Endothelial cell of umbilical vein (primary cell): ENCODE measurements around the gene ATAD1. TPM values are rescaled to one million over a fixed set of nuclear protein-coding genes. Genes with fewer than 3 reads are reported as not detected.

Source experiments
- BruUV-seq: library from RNA; stranded (reverse); fragments of 400-500 nt; replicated peaks from 2 replicates; lab custom pipeline; 2021; lab: Mats Ljungman, UMichigan
- CTCF ChIA-PET: fragments of 300-600, 350-600 bp; sonication (Branson Sonifier 250); formaldehyde crosslinking; loops from one replicate; lab custom pipeline; 2021; ENCODE audit warnings: antibody characterized with exemption, inconsistent platforms; lab: Charles Lee
- POLR2A ChIA-PET: fragments of 300-600, 350-600 bp; sonication (Branson Sonifier 250); formaldehyde crosslinking; loops from one replicate; lab custom pipeline; 2021; ENCODE audit warnings: antibody characterized with exemption, inconsistent platforms; lab: Charles Lee
- DNase-seq: peaks from one replicate; pipeline ENCODE4 v3.0.0-alpha.2; 2011; ENCODE audit warnings: low read depth, low spot score
- FAIRE-seq: peaks from 2 replicates; lab custom pipeline; 2011; peaks lifted over from hg19 to GRCh38; lab: Jason Lieb, UNC
- H2AFZ ChIP-seq: 2 replicates; pipeline ENCODE4 v1.6.0; 2012; ENCODE audit warnings: low read depth, low read length, control low read depth, inconsistent platforms
- H3K27ac ChIP-seq: 2 replicates; pipeline ENCODE4 v1.5.1; 2011; ENCODE audit warnings: low read depth, mild to moderate bottlenecking, control low read depth, low read length, moderate library complexity; ENCODE audit not compliant: insufficient read depth
- H3K27me3 ChIP-seq, 2 experiments: 2 replicates each; pipeline versions ENCODE4 v1.6.0 to v1.6.1; 2011; ENCODE audit warnings: low read length in 2 of 2, mixed read lengths in 1 of 2; ENCODE audit not compliant: control insufficient read depth in 2 of 2, insufficient read depth in 2 of 2
- H3K36me3 ChIP-seq, 2 experiments: 2 replicates in 1 of 2; 3 replicates in 1 of 2; pipeline ENCODE4 v1.5.1; 2011; ENCODE audit warnings: low read length in 2 of 2, mild to moderate bottlenecking in 1 of 2, moderate library complexity in 1 of 2; ENCODE audit not compliant: control insufficient read depth in 2 of 2, insufficient read depth in 2 of 2; ENCODE audit errors: extremely low read depth in 1 of 2
- H3K4me1 ChIP-seq: 3 replicates; pipeline ENCODE4 v1.5.1; 2011; ENCODE audit warnings: mild to moderate bottlenecking, low read length; ENCODE audit not compliant: control insufficient read depth, insufficient read depth; ENCODE audit errors: extremely low read depth
- H3K4me2 ChIP-seq: 2 replicates; pipeline ENCODE4 v1.6.1; 2011; ENCODE audit warnings: low read length, control low read depth, mixed read lengths; ENCODE audit not compliant: insufficient read depth
- H3K4me3 ChIP-seq, 3 experiments: fragments of 200-600 bp in 1 of 3; sonication (generic), shearing (Covaris generic) in 1 of 3; replicated peaks in 1 of 3; 2 replicates each; pipeline ENCODE4 v1.5.1; 2011 to 2016; ENCODE audit warnings: control low read depth in 3 of 3, low read length in 3 of 3, mild to moderate bottlenecking in 2 of 3, inconsistent platforms in 1 of 3, low read depth in 1 of 3, moderate library complexity in 1 of 3; ENCODE audit not compliant: insufficient read depth in 1 of 3
- H3K79me2 ChIP-seq: 2 replicates; pipeline ENCODE4 v1.6.0; 2012; ENCODE audit warnings: low read length, inconsistent platforms; ENCODE audit not compliant: control insufficient read depth, insufficient read depth
- H3K9ac ChIP-seq: replicated peaks from 2 replicates; pipeline ENCODE3; 2011; ENCODE audit warnings: low read length, control low read depth; ENCODE audit not compliant: insufficient read depth; ENCODE audit errors: extremely low read depth
- H3K9me1 ChIP-seq: replicated peaks from 3 replicates; pipeline ENCODE4 v1.6.0; 2011; ENCODE audit warnings: mild to moderate bottlenecking, low read length; ENCODE audit not compliant: control insufficient read depth, insufficient read depth; ENCODE audit errors: extremely low read depth
- H3K9me3 ChIP-seq: replicated peaks from 2 replicates; pipeline ENCODE4 v1.5.1; 2012; ENCODE audit warnings: low read length, inconsistent platforms; ENCODE audit not compliant: control insufficient read depth, insufficient read depth
- H4K20me1 ChIP-seq: replicated peaks from 2 replicates; pipeline ENCODE3; 2011; ENCODE audit warnings: mild to moderate bottlenecking, low read length; ENCODE audit not compliant: control insufficient read depth, insufficient read depth; ENCODE audit errors: extremely low read depth
- CTCF ChIP-seq, 2 donors: IDR thresholded peaks; 1 replicate in 1 of 2; 2 replicates in 1 of 2; pipeline ENCODE4 v1.5.1; 2011; ENCODE audit warnings: low read length in 2 of 2, mild to moderate bottlenecking in 2 of 2, moderate library complexity in 2 of 2, control low read depth in 1 of 2, inconsistent platforms in 1 of 2, low read depth in 1 of 2; ENCODE audit not compliant: insufficient read depth in 1 of 2; ENCODE audit errors: extremely low read depth in 1 of 2
- FOS ChIP-seq: IDR thresholded peaks from 2 replicates; pipeline ENCODE4 v1.6.1; 2011; ENCODE audit warnings: mild to moderate bottlenecking, low read length, moderate library complexity, borderline replicate concordance; ENCODE audit not compliant: insufficient read depth
- GATA2 ChIP-seq: IDR thresholded peaks from 2 replicates; pipeline ENCODE4 v1.7.0; 2011; ENCODE audit warnings: low read depth, mild to moderate bottlenecking, moderate library complexity, mixed read lengths, low read length; ENCODE audit not compliant: insufficient read length, insufficient read depth
- JUN ChIP-seq: IDR thresholded peaks from 2 replicates; pipeline ENCODE4 v1.6.1; 2011; ENCODE audit warnings: borderline replicate concordance, low read depth; ENCODE audit not compliant: insufficient read length, insufficient read depth
- MYC ChIP-seq: IDR thresholded peaks from one replicate; pipeline ENCODE4 v1.6.1; 2011; ENCODE audit warnings: mild to moderate bottlenecking, low read depth, low read length
- POLR2A ChIP-seq: IDR thresholded peaks from 2 replicates; pipeline ENCODE4 v1.6.1; 2012; ENCODE audit warnings: low read depth, mild to moderate bottlenecking, control low read depth, low read length
- POLR2AphosphoS5 ChIP-seq: IDR thresholded peaks from 2 replicates; pipeline ENCODE4 v1.6.1; 2012; ENCODE audit warnings: low read depth, mild to moderate bottlenecking, control low read depth, low read length, moderate library complexity; ENCODE audit not compliant: insufficient read depth
- dilution Hi-C: fragments of 300-500 bp; cut with MboI; formaldehyde crosslinking; loops from one replicate; pipeline ENCODE4 v1.15.0; 2019; ENCODE audit warnings: low sequenced_read_pairs; ENCODE audit not compliant: extremely low pct_ligation_motif_present
- intact Hi-C: fragments of 100-400 bp; cut with micrococcal nuclease; formaldehyde crosslinking; loops from one replicate; pipeline ENCODE4 v1.10.0; 2022
- polyA plus RNA-seq, 4 experiments: library from polyadenylated mRNA; depleted of rRNA in 3 of 4; stranded (reverse) in 3 of 4; unstranded in 1 of 4; fragments of >200 nt; gene quantifications; 2 replicates each; pipeline versions ENCODE4 v1.2.1 to v1.2.3, GENCODE V29; 2011 to 2012; ENCODE audit warnings: missing spikeins in 1 of 4
- total RNA-seq: library from RNA; stranded (reverse); gene quantifications from 2 replicates; pipeline ENCODE4 v1.2.3, GENCODE V29; 2021

Gene ATAD1
- total and polyA plus RNA-seq, 2 donors (not counting 3 experiments of a cell fraction or from before 2014, with no cell fraction given) = 5.2 to 25.8 TPM

DNA sequence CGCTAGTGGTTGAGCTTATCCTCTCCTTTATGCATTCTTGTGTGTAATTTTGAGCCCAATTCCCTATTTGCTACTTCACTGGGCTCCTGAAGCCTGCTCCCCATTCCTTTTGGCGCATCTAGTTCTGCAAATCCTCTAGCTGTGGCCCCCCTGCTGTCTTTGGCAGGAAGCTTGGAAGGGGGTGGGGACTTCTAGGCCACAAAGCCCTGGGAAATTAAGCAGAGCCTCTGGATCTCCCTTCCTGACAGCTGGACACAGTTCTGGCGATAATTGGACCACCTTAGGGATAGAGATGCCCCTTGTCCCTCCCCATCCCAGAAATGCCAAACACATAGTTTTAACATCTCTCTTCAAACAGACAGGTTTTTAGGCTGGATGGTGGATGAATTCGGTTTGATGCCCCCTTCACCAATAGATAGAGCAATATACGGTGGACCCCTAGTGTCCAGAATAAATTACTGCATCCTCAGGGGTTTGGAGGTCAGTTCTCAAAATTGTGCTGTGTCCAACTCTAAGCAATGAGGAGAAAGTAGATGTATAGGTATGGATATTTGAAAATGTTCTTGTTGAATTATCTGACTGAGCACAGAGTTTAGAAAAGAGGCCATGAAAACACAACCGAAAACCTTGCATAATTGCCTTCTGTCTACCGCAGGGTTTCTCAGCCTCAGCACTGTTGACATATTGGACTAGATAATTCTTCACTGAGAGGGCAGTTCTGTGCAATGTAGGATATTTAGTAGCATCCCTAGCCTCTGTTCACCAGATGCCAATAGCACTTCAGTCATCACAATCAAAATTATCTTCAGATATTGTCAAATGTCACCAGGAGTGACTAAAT lies 82.8 kb downstream of the ATAD1 start:
- Histone ChIP-seq H4K20me1 (no peaks in the 10 kb centered on the region), H3K79me2 (no peaks in the 10 kb centered on the region), H3K36me3 (no peaks in the 10 kb centered on the region), H3K27me3 (no peaks in the 10 kb centered on the region), H3K4me1 (peaks cover 9% of the 10 kb centered on the region), H3K27ac (no peak overlapping the region), H3K9ac (no peak overlapping the region), H3K9me1 (no peaks in the 10 kb centered on the region), H3K4me3 (no peak overlapping the region), H2AFZ (no peak overlapping the region), H3K4me2 (no peak overlapping the region), H3K9me3 (no peaks in the 10 kb centered on the region)
- BruUV-seq = no TSS peak
- dilution Hi-C loops (no loop called here), intact Hi-C loops (loop anchor here (1.0 to 2.0 kb wide), 4 partner anchors 38 to 202 kb away; no protein-coding TSS in a partner anchor)
- TF ChIP-seq POLR2A (no peak), MYC (no peak), POLR2AphosphoS5 (no peak), JUN (no peak), CTCF (IDR thresholded peaks at IDR 0.05; ENCODE audit: extremely low read depth in 1 of 2, insufficient read depth in 1 of 2, low read depth in 1 of 2, low read length in 2 of 2) (peak; percentile 49 to 68), FOS (no peak), GATA2 (no peak)
- POLR2A ChIA-PET = interaction anchor here (0.7 kb wide), 1 partner anchor 62 kb away, joined by 3 read pairs; no protein-coding TSS in a partner anchor
- peak; percentile 70 for DNase-seq
- peak; percentile 67 for FAIRE-seq
- CTCF ChIA-PET = interaction anchor here (0.6 to 4.8 kb wide), 24 partner anchors 9 to 203 kb away, joined by 3 to 68 read pairs (median 4); no protein-coding TSS in a partner anchor
